Adrenal gland (tissue), 5 donors: ENCODE data around the gene FCN1.

Source experiments
- CTCF ChIP-seq, 6 experiments: fragments of 450-650 bp in 4 of 6; fragments of 200-600 bp in 2 of 6; sonication (generic) in 1 of 6; IDR thresholded peaks; 1 replicate in 5 of 6; 2 replicates in 1 of 6; pipeline versions ENCODE4 v1.5.1 to v1.8.0; 2016 to 2021; ENCODE audit warnings: antibody characterized with exemption in 6 of 6, mild to moderate bottlenecking in 2 of 6, moderate library complexity in 1 of 6
- POLR2A ChIP-seq, 2 donors: fragments of 450-650 bp; IDR thresholded peaks; one replicate each; pipeline ENCODE4 v1.6.1; 2017; ENCODE audit warnings: antibody characterized with exemption in 2 of 2, mild to moderate bottlenecking in 2 of 2, moderate library complexity in 1 of 2
- donor health status: DM: no; HTN: no; CAD: no.

GRCh38 chr9:134957945-134958227 is 40.2 kb upstream of the FCN1 start:
- no peak for TF ChIP-seq CTCF (IDR thresholded peaks at IDR 0.05)
- TF ChIP-seq POLR2A (IDR thresholded peaks at IDR 0.05): no peak
